ENCODE data around the gene ELF4.
A peak's percentile ranks its signal among the peaks of the same experiment; 100 is the strongest.

The ELF4 gene

DNA sequence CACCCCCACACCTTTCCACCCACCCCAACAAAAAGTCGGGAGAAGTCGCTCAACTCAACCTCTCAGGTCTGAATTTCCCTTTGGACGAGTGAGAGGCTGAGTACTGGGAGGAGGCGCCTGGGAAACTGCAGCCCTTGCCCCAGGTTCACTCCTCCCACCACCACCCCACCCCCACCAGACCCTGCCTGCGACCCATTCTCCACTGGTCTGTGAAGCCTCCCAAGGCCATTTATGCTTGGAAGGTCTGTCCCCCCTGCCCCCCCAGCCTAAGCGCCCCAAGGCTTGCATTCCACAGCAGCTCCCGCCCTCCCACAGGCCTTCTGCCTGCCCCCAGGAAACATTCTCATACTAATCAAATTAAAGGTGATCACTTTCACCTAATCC, 27.2 kb downstream of the ELF4 start:
- no peak for DNase-seq

DNA sequence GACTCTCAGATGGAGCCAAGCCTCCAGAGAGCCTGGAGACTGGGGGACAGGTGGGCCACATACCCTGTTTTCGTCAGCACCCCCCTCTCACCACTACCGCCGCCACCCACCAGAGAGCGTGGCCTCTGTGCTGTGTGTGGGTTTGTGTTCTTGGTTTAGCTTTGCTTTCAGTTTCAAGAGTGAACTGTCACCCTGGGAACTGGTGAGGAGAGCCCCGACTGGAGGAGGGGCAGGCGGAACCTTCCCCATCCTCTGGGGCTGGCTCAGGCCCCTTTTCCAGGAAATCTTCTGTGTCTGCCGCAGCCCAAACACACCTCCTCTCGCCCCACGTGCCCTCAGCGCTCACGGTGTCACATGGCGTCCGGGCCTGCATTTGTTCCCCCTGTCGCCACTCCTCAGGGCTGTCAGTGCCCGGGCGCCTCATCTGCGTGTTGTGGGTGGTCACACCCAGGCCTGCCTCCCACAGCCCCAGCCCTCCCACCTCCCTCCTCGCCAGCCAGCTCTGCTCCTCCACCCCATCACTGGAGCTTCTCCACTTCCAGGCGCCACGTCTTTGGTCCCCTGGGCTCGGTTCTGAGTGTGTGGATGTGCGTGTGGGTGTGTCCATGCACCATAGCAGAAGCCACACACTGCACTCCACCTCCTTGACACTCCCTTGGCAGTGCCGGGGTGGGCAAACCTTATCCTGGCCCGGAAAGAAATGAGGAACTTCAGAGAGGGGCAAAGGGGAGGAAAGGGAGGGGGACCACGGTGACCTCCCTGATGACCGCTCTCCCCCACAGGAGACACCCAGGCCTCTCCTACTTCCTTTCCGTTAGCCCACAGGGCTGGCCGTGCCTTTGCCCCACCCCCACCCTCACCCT, 27.8 kb downstream of the ELF4 start:
- no peak for DNase-seq

DNA sequence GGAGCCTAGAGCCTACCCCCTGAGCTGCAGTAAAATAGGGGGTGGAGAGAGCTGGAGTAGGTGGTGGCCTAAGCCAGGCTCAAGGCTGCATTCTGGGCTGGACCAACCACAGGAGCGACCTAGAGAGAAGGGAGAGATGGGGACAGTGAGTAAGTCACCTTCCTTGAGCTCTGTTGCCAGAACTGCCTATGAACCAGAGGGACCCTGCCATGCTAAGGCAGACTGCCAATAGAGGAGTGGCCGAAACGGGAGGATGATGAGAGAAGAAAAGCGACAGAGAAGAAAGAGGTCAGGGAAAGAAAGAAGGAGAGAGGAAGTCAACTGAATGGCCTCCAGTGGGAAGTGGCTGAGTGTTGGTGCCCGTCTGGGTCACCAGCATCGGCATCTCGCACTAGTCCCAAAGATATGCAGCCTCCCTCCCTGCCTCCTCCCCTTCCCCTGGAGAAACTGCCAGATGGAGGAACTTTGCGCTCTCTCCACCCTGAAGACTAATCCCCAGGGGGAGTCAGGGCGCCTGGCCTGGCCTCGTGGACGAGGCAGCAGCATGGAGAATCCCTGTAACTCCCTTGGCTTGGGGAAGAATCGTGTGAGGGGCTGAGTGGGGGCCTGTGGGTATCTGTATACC, 28.8 kb downstream of the ELF4 start:
- DNase-seq: no peak

DNA sequence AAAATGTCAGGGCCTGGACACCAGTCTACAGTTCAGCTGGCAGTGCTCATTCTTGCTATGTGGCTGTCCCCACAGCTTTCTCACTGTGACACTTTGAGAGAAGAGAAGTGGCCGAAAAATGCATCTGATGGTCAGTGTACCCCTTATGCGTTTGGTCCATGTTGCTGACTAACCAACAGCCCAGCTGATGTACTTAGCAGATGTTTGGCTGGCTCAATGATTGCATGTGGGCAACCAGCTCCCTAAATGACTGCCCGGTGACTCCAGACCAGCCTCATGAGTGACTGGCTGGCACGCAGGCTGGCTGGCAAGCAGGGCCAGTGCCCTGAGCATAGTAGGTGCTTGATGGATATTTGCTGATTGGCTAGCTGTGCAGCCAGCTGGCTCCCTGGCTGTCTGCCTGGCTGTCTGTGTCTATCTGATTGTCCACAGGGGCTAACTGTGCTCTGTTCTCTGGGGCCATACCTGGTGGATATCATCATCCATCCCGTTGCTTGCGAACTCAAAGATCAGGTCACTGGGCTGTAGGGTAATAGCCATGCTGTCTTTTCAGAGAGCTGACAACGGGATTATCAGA, 29.4 kb downstream of the ELF4 start:
- DNase-seq: no peak

DNA sequence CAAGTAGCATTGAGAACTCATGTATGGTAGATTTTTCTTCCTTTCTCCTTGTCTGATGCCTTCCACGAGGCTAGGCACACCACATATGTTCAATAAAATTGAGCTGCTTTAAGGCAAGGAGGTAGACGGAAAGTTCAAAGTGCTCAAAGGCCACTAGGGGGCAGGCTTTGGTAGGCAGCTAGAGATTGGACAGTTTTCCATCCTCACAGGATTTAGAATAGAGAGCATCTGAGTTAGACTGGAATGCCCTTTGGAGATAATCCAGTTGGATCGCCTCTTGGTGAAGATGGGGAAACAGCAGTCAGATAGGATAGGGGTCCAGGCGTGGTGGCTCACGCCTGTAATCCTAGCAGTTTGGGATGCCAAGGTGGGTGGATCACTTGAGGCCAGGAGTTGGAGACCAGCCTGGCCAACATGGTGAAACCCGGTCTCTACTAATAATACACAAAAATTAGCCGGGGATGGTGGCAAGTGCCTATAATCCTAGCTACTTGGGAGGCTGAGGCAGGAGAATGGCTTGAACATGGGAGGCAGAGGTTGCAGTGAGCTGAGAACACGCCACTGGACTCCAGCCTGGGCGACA, 30.4 kb downstream of the ELF4 start:
- DNase-seq: peak; percentile 79

DNA sequence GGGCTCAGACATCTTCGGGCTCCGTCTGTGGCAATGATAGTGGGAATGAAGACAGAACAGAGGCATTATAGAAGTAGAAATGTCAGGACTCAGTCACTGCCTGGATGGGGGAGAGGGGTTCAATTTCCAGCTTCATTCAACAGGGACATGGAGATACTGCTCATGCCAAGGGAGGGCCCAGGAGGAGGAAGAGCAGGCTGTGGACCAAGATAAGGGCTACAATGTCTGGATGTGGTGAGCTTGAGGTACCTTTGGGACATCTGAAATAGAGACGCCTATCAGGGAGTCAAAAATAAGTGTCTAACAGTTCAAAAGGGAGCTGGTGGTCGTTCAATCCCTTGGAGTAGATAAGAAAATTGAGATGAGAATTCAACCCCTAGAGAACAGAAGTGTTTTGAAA, 34.5 kb downstream of the ELF4 start:
- no peak for DNase-seq

DNA sequence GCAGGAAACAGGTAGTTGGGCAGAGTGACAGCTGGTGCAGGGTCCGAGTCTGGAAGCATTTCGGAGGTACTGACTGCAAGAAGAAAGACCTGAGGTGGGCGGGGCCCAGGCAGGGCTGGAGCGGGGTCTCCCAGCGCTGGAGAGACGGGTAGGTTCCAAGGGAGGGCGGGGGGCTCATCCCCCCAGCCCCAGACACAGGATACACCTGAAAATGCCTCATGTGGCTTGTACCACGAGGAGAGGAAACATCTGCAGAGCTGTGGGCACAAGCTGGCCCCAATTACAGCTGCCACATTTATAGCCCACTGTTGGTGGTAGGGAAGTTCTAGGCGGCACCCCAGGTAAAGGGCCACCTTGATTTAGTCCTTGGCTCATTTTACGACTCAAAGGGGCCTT, 38.0 kb downstream of the ELF4 start:
- DNase-seq: no peak

DNA sequence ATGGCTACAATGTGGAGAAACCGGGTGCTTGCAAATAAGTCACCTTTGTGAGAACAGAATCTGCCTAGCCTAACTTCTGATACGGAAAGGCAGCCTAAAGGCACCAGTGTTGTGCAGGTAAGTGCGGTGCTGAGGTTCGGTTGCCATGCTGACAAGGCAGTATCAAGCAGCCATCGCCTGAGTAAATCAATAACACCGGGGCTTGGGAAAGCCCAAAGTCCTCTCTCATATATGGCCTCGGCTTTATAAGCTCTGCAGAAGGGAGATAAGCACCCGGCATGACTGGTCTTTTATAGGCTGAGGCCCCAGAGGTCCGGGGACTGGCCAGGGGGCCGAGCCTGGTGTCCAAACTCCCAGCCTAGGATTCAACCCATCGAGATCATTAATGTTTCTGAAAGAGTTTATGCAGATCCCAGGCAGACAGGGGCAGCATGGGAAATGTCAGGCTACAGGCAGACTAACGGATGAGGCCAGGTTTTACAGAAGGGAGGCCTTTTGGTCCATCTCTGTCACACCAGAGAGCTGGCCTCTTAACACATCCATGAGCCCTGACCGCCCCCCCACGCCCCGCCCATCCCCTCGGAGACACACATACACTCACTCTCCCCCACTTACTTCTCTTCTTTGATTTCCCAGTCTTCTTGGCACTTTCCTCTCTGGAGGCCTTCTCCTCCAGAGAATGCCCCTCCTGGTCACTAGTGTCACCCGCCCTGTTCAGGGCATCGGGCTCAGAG, 38.5 kb downstream of the ELF4 start:
- DNase-seq: no peak

DNA sequence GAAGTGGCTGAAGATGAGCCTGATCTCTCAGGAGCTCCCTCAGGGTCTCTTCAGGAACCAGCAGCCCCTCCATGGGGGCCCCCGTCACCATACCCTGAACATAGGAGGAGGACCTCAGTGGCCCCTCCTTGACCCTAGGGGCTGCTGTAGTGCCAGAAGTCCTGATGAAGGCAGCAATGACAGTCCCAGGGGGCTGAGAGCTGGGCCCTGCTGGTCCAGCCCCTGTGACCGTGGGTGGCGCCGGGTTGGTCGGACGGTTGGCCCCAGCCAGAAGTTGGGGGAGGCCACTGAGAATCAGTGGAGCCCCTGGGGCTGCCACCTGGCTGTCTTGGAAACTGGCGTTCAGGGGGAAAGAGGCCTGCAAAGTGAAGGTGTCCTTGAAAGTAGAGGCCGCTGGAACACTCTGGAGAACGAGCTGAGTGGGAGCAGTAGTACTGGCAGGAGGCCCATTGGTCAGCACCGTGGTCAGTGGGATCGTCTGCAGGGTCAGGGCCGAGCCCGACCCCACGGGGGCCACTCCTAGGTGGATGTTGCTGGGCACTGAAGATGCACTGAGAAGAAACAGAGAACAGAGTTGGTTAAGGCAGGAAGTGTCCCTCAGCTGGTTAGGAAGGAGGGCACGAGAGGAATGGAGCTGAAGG, 43.2 kb downstream of the ELF4 start:
- DNase-seq: no peak

DNA sequence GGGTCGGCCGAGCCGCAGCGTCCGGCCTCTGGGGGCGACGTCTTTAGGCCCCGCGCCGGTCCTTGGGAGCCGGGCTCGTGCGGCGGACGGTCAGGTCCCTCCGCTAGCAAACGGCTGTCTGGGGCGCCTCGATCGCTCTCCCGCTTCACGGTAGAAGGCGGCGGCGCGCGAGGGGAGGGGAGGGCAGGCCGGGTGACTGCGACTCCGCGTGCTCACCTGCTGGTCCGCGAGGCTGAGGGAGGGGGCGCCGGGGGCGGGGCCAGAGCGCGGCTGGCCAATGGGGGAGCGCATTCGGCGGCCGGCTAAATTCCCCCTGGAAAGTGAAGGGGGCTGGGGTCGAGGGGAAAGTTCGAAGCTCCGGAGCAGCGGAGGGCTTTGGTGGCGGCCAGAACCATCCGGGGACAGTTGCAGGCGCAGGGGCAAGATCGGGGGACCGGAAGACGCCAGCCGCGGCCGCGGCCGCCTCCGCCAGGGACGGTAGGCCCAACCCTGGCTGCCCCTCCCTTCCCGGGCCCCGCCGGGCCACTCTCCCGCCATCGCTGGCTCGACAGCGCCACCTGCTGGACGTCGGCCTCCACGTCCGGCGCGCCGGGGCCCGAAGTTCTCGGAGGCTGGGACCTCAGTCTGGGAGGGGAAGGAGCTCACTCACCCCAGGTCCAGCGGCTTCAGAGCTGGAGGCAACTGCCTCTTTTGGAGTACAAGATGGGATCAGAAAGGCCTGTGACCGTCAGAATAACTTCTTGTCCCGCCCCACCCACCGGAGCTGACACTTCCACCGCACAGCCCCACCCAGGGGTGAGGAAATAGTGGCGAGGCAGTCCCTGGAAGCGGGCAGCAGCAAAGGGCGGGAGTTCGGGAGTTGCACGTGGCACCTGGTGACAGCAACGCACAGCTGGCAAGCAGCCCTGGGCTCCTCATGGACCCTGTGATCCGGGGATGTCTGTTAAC, 49.9 kb downstream of the ELF4 start:
- peak; percentile 93 for DNase-seq

DNA sequence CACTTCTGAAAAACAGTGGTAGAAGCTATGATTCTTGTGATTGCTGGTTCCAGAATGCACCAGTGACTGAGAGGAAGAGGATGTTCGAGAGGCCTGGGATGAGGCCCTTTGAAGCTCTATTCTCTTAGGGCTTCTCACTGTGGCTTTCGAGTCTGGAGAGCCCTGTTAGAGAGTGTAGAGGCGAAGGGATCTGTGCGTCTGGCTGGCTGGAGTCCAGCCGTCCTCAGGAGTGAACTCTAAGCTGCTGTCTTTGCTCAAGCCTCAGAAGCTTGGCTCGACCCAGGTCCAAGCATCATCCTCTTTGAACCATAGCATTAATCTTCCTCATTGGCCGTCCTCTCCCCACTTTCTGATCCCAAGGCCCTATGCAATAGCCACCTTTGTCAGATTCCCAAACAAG, 51.6 kb downstream of the ELF4 start:
- no peak for DNase-seq

DNA sequence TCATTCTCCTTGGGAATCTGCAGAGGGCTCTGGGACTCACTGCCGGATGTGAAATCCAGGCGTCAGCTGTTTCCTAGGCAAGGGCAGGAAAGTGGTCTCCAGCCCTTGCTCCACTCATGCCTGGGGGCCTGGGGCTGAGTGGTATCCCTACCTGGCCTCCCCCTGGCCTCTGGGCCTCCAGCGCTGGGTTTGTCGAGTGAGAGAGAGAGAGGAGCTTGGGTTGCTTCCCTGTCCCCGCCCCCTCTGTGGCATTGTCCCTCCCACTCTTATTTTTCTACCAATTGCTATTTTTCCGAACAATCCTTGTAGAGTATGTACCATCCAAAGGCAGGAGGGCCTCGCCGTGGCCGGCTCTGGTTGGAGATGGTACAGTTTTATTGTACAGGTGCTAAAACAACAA, 53.1 kb downstream of the ELF4 start:
- no peak for DNase-seq

DNA sequence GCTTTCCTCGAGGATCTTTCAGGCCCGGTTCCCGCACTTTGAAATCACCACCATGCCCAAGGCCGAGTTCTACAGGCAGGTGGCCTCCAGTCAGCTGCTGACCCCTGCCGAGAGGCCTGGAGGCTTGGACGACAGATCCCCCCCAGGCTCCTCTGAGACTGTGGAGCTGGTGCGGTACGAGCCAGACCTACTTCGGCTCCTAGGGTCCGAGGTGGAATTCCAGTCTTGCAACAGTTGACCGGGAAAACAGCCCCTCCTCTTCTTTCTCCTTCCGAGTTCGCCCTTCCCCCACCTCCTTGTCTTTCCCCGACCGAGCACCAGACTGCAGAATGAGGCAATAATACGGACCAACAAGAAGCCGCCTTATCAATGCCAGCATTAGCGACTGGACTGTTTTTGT, 54.4 kb downstream of the ELF4 start:
- DNase-seq: no peak

DNA sequence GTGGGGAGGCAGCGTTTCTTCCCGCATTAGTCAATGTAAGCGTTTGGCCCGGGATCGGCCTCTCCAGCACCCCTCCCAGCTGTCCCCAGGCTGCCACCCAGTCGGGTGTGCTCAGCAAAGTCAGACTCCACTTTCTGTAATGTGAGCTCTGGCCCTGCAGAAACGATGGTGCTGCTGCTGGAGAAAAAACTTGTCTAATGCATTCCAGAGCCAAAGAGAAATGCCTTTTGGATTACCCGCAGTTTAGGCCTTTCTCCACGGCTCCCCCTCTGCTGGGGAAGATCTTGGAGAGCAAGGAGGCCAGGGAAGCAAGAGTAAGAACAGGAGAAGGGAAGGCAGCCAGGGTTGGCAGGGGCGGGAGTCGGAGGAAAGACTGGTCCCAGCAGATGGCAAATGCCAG, 55.2 kb downstream of the ELF4 start:
- DNase-seq: no peak

DNA sequence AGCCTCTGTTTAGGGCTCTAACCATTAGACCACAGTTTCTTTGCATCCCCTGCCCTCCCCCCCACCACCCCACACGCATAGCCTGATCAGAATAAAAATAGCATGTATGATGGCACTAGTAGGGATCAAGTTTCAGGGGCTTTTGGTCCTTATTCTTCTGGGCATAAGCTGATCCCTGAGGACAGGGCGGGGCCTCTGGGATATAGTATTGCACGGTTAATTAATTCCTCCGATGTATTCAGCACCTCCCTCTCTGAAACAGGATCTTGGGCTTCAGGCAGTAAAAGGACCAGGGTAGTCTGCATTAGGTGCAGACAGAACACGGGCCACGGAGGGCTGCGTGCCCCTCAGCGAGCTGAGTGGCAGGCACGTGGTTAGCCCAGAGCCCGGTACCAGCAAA, 57.1 kb downstream of the ELF4 start:
- no peak for DNase-seq

DNA sequence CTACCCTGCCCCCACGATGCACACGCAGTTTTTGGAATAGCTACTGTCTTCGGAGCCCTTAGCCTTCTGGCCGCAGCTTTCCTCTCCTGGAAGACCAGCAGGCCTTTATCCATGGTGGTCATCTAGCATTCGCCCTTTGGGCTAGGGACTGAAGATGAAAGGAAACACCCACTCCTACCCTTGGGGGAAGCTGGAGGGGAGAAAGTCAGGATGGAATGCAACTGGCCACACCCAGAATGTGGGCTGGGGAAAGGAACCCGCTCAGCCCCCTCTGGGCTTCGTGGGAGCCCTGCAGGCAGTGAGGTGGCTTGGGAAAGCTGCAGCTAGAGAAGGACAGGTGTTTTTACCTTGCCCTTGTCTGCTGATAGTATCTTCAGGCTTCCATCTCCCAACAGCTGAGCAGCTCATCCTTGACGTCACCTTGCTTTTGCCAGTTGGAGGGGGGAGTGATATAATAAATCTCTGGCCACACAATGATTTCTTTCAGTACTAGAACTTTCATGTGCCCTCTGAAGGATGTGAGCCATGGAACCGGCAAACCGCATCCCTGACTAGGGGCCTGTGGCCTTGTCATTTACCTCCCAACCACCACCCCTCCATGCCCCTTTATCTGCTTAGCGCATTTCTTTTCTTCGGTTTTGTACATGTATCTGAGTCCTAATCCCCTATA, 59.0 kb downstream of the ELF4 start:
- no peak for DNase-seq

DNA sequence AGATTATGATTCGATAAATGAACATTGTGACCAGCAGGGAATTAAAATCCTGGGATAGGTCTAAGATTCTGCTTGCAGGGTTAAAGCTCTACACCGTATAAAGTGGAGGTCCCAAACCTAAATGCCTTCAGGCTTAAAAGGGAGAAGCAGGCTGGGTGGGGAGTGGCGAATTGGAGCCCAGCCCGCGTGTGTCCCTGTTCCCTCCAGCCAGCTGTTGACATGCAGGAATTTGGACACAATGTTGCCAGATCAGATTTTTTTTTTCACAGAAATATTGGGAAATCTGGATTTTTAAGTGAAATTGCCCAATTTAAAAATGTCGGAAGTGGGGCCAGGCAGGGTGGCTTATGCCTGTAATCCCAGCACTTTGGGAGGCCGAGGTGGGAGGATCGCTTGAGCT, 60.5 kb downstream of the ELF4 start:
- no peak for DNase-seq

DNA sequence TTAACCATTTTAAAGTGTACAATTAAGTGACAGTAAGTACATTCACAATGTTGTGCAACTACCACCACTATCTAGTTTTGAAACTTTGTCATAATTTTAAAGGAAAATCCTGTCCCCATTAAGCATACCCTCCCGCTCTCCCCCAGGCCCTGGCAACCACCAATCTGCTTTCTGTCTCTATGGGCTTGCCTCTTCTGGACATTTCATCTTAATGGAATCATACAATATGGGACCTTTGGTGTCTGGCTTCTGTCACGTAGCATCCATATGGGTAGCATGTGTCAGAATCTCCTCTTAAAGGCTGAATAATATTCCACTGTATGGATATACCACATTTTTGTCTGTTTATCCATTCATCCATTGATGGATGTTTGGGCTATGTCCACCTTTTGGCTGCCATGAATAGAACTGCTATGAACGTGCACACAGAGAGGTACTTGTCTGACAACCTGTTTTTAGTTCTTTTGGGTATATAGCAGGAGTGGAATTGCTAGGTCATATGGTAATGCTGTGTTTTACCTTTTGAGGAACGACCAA, 61.5 kb downstream of the ELF4 start:
- DNase-seq: no peak

DNA sequence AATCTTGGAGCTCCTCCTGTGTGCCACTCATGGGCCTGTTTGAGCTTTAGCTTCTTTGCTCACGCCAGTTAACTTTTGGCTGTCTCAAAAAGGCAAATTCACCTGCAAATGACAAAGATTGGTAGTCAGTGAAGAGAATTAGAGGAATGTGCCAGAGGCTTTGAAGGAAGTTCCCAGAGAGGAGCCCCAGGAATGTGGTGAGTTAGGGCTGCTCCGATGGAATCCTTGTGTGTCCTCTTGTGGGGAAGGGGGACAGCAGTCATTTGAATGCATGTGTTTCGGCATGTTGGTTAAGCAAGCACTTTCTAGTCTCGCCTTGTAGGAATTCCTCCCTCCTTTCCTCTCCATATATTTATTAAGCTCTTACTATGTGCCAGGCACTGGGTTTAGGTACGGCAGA, 62.9 kb downstream of the ELF4 start:
- no peak for DNase-seq

DNA sequence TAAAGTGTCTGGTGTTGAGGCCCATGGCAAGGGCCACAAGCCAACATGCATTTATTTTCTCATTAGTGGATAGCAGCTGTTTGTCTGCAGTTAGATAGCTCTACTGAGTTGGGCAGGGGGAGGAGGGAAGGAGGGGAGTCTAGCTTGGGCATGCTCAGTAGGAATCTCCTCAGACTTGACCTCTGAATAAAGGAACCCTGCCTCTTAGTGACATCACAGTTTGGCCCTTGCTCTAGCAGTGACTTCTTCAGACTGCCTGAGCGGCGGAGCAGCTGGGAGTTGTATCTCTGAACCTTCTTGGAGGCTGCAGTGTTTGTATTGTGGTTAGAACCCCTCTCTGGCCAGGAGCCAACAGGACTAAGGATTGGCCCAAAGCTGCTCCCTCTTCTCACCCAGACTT, 70.5 kb downstream of the ELF4 start:
- DNase-seq: no peak

DNA sequence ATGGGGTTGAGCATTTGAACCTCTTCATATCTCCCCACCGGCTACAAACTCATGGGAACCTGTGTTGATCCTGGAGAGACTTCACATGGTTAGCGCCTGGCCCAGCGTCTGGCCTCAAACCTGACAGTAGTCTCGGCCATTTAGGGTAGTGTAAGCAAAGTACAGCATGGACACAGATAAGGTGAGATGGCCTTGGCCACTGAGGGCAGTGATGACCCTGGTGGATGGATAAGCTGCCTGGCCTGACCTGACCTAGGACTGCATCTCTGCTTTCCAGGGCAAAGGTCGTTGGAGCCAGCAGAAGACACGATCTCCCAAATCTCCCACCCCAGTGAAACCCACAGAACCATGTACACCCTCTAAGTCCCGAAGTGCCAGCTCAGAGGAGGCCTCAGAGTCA, 76.1 kb downstream of the ELF4 start:
- DNase-seq: no peak
